GM21515 (cell line): ENCODE data around the gene SAMD14.

Source experiments
- ATAC-seq: cut with Tn5 transposase; IDR thresholded peaks from one replicate; pipeline ENCODE4 v1.9.1; 2021; ENCODE audit not compliant: unreplicated experiment

Gene SAMD14

DNA sequence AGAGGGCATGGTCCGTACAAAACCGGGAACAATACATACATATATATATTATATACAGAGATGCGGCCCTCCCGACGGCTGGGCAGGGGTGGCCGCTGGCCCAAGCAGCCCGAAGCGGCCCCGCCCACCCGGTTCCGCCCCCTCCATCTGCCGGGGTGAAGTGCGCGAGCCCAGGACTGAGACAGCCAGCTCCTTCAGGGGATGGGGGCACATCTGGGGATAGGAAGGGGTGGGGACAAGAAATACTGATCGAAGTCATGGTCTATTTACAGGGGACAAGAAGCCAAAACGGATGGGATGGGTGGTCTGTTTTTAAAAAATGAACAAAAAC lies 3.8 kb upstream of the SAMD14 start:
- ATAC-seq: no peak

DNA sequence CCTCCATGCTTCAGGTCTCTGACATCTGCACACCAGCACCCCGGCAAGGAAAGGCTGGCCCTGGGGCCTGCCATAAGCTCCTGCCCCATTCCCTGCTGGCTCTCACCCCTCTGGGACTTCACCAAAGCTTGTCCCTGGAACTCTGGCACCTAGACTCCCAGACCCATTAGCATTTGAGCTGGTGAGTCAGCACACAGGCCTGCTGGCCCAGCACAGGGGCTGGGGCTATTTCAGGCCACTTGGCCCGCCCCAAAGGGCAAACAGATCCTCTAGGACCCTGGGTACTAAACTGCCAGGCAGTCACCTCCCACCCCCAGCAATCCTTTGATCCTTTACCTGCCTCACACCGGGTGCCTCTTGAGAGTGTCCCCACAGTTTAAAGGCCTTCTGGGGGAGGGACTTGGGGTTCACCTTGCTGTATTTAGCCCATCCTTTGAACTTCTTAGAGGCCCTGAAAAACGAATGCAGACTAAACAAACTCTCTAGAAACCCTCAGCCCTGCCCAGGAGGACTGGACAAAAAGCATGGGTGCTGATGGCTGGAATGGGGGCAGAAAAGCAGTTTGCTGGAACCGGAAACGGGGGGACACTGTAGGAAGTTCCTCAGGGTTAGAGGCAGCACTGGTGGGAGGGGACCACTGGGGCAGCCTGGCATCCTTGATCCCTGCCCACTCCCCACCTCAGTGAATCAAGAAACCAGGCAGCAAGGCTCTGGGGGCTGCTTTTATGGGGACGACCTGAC lies 3.2 kb upstream of the SAMD14 start:
- ATAC-seq: no peak

DNA sequence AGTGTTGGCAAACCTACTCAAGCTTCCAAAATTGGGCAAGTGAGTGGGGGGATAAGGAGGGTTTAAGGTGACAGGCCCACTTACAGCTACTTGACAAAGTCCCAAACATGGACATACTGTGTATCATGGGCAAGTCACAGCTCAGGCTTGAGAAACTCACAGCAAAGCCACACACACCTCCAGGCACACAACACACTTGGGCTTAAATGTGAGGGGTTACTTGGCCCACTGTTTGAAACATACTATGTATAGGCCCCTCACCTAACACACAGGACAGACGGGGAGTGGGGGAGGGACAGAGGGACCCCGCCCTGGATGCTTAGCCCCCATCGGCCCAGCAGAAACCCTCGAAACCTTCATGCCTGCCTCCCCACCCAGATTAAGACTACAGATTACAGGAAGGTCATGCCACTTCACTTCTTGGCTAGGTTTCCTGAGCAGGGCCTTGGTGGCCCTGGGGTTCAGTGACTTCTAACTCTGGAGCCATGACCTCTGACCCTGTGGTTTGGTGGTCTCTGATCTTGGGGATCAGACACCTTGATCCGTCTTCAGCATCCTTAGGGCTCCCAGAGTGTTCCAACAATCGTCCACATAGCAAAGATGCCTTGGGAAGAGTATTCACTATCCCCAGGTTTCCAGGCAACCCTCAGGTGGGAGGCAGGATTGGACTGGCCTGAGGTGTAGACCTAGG lies 2.3 kb upstream of the SAMD14 start:
- ATAC-seq: no peak

DNA sequence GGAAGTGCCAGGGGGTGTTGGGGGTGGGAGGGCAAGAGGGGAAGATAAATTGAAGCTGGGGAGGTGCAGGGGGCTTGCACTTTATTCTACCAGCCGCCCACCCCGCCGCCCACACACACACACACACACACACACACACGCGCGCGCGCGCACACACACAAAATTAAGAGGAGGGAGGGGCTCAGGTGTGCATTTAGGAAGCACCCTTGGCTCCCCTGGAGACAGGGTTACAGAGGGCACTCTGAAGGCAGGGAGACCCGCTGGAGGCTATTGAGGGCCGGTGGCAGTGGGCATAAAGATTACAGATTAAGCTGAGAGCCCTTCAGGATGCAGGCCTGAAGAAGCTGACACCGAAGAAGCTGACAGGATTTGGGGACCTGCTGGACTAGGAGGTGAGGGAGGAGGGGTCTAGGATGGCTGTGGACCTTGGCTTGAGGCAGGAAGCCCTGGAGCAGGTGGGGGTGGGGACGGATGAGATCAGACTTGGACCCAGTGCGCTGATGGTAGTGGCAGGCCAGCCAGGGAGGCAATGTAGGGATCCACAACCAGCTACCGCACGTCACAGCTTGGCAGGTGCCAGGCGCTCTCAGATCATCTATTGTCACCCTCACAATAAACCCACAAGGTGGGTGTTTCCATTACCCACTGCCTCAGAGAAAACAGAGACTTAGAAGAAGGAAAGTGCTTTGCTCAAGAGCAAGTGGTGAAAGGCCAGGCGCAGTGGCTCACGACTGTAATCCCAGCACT lies 772 bp upstream of the SAMD14 start:
- no peak for ATAC-seq

GRCh38 chr17:50129353-50129727 lies 620 bp downstream of the SAMD14 start:
- no peak for ATAC-seq

- ATAC-seq: no peak
Observed at GRCh38 chr17:50128441-50129352, 1.3 kb downstream of the SAMD14 start.

GRCh38 chr17:50127697-50128361 lies 2.1 kb downstream of the SAMD14 start:
- no peak for ATAC-seq

DNA sequence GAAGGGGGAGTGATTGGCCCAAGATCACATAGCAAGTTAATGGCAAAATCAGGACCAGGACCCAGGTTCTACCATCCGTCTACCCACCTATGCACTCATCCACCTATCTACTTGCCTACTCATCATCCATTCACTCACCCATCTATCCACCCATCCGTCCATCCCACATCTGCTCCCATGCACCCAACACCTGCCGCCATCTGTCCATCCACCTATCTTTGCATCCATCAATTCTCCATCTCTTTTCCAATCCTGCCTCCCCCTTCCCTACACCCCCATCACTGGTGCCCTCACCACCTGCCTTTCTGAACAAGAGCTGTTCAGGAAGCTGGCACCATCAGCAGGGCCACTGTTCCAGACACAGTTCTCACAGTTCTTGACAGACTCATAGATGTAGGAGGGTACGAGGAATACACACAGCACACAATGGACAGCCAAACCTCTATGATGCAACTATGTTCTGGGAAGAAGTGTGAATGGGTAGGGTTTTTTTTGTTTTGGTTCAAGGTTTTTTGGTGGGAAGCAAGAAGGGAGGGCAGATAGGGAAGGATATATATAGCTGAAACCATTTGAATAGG lies 4.5 kb downstream of the SAMD14 start:
- no peak for ATAC-seq

- ATAC-seq: no peak
Observed at GRCh38 chr17:50123649-50124349, 6.2 kb downstream of the SAMD14 start.

GRCh38 chr17:50122945-50123344 lies 7.0 kb downstream of the SAMD14 start:
- ATAC-seq: no peak

GRCh38 chr17:50120475-50121253 lies 9.3 kb downstream of the SAMD14 start:
- no peak for ATAC-seq

GRCh38 chr17:50118828-50119218 lies 11.1 kb downstream of the SAMD14 start:
- ATAC-seq: no peak

DNA sequence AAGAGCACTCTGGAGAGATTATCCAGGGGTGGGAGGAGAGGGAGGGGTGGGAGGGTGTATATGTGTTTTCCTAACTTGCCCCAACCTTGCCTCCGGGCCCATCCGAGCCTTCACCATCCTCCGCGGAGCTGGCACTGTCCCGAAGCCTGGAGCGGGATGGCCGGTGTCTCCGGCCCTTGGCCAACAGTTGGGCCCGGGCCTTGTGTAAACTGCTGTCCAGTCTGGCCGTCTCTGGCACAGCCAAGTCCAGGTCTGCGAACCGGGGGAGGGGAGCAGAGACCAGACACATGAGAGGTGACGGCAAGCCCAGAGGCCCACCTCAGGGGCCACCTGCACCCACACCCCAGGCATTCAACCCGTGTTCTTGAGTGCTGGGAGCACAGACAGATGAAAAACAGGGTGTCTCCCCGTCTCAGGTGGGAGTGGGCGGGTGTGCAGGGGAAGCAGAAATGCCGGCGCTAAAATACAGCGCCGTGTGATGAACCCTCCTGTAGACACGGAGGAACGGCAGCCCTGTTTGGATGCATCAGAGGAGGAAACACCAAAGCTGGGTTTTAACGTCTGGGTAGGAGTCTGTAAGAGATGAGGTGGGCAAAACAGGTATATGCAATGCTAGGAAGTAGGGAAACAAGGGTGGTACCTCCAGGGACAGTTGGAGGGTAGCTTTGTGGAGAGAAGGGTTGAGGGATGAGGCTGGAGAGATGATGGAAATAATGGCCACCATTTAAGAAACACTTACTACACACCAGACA lies 11.7 kb downstream of the SAMD14 start:
- ATAC-seq: no peak

DNA sequence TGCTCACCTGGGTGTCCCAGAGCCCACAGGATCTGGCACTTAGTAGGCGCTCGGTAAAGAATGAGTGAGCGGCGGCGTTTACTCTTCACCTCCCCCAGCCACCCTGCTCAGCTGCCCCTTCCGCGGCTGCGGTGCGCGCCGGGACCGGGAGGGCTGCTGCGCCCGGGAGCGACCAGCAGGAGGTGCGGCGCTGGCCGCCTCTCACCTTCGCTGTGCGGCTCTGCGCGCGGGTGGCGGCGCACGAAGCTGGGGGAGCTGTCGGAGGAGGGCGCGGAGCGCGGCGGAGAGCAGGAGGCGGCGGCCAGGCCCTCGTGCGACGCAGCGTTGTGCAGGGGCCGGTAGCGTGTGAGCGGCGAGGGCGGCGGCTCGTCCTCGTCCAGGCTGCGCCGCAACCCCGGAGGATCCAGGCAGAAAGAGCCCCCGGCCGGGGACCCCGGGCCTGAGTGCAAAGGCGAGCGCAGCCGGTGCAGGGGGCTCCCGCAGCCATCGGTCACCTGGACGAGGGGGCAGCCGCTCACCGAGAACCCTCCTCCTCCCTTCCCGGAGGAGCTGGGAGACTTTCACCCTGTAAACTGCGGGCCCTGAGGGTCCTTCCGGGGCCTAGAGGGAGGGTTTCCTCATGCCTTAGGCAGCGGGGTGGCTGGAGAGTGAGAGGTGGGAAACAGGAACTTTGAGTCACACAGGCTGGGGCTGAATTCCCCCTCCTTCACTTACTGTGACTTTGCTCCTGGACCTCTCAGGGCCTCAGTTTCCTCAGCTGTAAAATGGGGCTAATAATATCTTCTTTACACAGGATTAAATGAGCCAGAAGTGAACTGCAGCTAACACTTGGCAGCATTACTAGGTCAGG lies 12.5 kb downstream of the SAMD14 start:
- no peak for ATAC-seq

GRCh38 chr17:50115756-50116155 lies 14.2 kb downstream of the SAMD14 start:
- no peak for ATAC-seq

- no peak for ATAC-seq
Observed at GRCh38 chr17:50114849-50115357, 15.1 kb downstream of the SAMD14 start.

GRCh38 chr17:50114401-50114800 lies 15.6 kb downstream of the SAMD14 start:
- no peak for ATAC-seq
